ENCODE measurements around the gene SLC7A4.
"Not testable (repeated sequence)": the region's sequence is repeated elsewhere in the genome, so short reads cannot be mapped to it uniquely, and the experiment has no call there.

Gene SLC7A4

GRCh38 chr22:21032037-21032867 lies at the start of gene SLC7A4:
Gene SLC7A4 (minus strand): TSS chr22:21032561. CDS start chr22:21031812, 749 bp downstream.
- no peak for DNase-seq (ENCODE audit: low read depth in 2 of 2)

- DNase-seq (ENCODE audit: low read depth in 2 of 2), result no peak
Observed at GRCh38 chr22:21080435-21081137, 48.2 kb upstream of the SLC7A4 start.

GRCh38 chr22:21079493-21079892 lies 47.1 kb upstream of the SLC7A4 start:
- no peak for DNase-seq (ENCODE audit: low read depth in 2 of 2)

- DNase-seq (ENCODE audit: low read depth in 2 of 2), result no peak
Observed at GRCh38 chr22:21078916-21079315, 46.6 kb upstream of the SLC7A4 start.

GRCh38 chr22:21077884-21078508 lies 45.6 kb upstream of the SLC7A4 start:
- DNase-seq (ENCODE audit: low read depth in 2 of 2), result no peak

GRCh38 chr22:21076912-21077625 lies 44.7 kb upstream of the SLC7A4 start:
- no peak for DNase-seq (ENCODE audit: low read depth in 2 of 2)

- no peak for DNase-seq (ENCODE audit: low read depth in 2 of 2)
Observed at GRCh38 chr22:21075516-21076138, 43.3 kb upstream of the SLC7A4 start.

- no peak for DNase-seq (ENCODE audit: low read depth in 2 of 2)
Observed at GRCh38 chr22:21074102-21074715, 41.8 kb upstream of the SLC7A4 start.

GRCh38 chr22:21073482-21073881 lies 41.1 kb upstream of the SLC7A4 start:
- no peak for DNase-seq (ENCODE audit: low read depth in 2 of 2)

- no peak for DNase-seq (ENCODE audit: low read depth in 2 of 2)
Observed at GRCh38 chr22:21073023-21073422, 40.7 kb upstream of the SLC7A4 start.

- not testable (repeated sequence) for DNase-seq (ENCODE audit: low read depth in 2 of 2)
Observed at GRCh38 chr22:21071796-21072195, 39.4 kb upstream of the SLC7A4 start.

GRCh38 chr22:21070690-21071615 lies 38.6 kb upstream of the SLC7A4 start:
- no peak for DNase-seq (ENCODE audit: low read depth in 2 of 2)

- no peak for DNase-seq (ENCODE audit: low read depth in 2 of 2)
Observed at GRCh38 chr22:21069375-21069774, 37.0 kb upstream of the SLC7A4 start.

- no peak for DNase-seq (ENCODE audit: low read depth in 2 of 2)
Observed at GRCh38 chr22:21068681-21069276, 36.4 kb upstream of the SLC7A4 start.

- no peak for DNase-seq (ENCODE audit: low read depth in 2 of 2)
Observed at GRCh38 chr22:21067901-21068680, 35.7 kb upstream of the SLC7A4 start.

- DNase-seq (ENCODE audit: low read depth in 2 of 2), result no peak
Observed at GRCh38 chr22:21067075-21067900, 34.9 kb upstream of the SLC7A4 start.

GRCh38 chr22:21064917-21065864 lies 32.8 kb upstream of the SLC7A4 start:
- DNase-seq (ENCODE audit: low read depth in 2 of 2), result no peak
